HG03097 (cell line): ENCODE results near the gene SLCO1A2.
A peak's percentile ranks its signal among the peaks of the same experiment; 100 is the strongest.

Source experiments
- ATAC-seq: cut with Tn5 transposase; IDR thresholded peaks from one replicate; pipeline ENCODE4 v1.9.1; 2021; ENCODE audit not compliant: unreplicated experiment, low FRiP score

SLCO1A2 gene

DNA sequence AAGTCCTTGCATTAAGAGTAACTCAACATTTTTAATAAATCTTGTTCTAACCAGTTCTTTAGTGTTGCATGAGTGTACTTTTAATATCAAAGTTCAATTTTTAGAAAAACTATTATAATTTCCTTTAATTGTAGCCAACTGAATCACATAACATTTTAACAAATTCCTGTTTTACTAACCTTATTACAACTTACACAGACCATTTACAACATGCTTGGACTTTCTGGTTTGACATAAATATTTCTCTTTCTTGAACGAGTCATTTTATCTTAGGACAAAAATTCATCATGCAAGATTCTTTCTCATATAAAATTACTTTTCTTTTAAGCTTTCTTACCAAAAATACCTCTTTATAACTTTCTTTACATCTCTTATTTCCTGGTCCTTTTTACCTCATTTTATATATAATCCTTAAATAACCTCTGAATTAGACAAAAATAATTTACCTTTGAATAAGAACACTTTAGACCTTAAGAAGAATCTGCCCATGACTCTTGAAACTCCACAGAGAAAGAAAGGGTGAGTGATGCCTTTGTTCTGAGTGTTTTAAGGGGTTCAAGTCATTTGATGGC lies 3.9 kb downstream of the SLCO1A2 start:
- no peak for ATAC-seq

DNA sequence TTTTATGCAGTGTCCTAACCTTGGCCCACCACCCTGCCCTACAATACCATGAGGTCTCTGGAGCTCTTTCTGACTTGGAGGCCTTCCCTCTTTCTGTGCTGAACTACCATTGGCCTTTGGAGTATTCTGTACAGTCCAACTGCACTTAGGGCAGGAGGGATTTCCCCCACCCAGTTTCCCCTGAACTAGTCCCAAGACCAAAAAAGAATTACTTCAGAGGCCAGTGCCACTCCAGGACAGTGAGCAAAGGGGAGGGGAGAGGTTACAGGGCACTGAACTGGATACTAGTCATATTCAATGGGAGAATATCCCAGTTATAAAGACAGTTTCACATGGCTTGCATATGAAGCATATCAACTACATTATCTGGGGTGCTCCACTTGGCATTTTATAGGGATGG lies 6.1 kb downstream of the SLCO1A2 start:
- no peak for ATAC-seq

DNA sequence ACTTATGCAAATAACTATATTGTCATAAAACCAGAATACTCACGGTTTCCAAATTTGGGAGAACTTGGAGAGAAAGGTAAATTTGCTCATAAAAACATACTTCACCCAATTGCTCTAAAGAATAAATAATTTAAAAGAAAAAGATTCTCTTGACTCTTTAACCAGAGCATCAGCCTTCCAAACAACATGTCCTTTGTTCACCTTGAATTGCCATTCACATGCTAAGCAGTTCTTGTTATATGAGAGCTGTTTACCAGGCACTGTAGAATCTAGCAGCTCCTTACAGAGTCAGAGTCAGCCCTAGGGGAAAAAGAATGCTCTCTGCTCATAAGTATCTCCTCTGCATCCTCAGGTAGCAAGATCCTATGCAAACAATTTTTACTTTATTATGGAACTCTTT lies 10.2 kb downstream of the SLCO1A2 start:
- ATAC-seq: no peak

DNA sequence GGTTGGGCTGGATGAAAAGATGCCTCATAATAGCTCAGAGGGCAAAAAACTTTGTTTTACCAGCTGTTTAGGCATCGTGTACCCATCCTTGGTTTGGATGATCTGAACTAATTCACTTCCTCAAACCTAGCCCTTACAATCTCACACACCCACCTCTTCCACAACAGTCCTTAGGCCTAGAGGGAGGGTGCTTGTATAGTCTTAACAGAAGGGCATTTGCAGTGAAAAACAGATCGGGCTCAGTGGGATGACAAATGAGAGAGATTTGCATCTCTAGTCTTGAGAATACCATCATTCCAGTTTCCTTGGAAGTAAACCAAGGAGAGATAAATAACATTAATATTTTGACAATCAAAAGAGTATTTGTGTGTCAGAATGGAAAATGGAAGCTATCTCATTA lies 11.0 kb downstream of the SLCO1A2 start:
- ATAC-seq: no peak

DNA sequence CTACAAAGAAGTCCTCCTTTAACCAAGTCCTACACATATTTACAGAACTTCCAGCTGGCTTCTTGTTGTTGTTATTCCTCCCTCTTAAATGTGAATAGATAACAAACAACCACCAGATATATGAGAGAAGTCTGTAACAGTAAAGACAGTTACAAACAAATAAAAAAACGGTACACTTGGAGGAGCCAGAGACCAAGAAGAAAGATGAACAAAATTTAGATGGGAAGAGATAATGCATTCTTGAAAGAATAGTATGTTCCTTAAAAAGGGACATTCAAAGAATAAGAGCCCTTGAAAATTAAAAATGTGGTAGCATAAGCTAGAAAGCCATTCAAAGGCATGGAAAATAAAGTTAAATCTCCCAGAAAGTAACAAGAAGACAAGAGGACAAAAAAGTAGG lies 25.9 kb downstream of the SLCO1A2 start:
- ATAC-seq: no peak

DNA sequence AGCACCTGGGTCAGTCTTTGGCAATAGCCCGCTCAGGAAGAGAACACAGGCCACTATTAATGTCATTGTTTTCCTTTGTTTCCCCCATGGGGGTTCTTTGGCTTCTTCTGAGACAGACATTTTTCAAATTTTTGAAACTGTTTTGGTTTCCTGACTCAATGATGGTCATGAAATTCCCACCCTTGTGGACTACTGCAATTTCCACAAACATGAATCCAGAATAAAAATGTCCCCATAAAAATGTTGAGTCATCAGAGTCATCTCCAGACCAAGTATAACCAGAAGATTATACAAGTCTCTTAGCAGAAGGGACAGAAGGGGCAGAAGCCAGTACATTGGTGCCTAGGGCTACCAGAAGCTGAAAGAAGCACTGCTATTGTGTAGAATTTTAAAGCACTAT lies 29.1 kb downstream of the SLCO1A2 start:
- no peak for ATAC-seq

DNA sequence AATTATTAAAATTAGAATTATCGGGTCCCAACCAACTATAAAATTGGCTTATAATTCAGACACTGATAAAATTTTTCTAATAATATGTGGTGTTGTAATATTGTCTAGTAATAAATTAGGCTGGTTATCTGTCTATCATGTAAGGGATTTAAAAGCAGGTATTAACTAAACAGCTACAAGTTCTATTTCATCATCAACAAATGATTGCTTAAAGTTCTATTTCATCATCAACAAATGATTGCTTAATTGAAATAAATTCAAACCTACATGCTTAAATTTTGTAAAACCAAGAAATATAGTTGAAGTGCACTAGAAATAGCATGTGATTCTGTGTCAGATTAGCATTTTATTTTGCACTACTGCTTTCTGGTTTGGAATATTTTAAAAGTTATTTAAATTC lies 34.1 kb downstream of the SLCO1A2 start:
- ATAC-seq: no peak

DNA sequence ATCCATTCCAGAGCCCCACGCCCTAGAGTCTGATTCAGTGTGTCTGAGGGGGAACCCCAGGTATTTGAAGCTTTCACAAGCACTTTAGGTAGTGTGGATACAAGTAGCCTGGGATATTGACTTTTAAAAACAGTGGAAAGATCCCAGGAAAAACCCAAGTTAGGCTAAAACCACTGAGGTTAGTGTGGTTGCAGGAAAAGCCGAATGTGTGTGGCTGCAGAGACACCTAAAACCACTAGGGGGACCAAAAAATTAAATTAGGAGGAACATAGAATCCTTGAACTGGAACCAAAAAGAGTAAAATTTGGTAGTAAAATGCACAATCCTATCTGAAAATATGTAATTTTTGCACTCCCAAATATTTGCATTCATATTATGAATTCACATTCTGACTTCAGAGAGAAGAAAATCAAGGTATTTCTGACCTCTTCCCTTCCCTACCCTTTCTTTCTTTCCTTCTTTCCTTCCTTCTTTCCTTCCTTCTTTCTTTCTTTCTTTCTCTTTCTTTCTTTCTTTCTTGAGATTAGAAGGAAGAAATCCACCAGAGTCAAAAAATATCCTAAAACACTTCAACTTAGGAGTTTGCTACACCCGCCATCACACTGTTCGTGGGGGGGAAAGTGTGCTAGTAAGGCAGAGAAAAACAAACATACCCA lies 37.8 kb downstream of the SLCO1A2 start:
- ATAC-seq: peak; percentile 63

DNA sequence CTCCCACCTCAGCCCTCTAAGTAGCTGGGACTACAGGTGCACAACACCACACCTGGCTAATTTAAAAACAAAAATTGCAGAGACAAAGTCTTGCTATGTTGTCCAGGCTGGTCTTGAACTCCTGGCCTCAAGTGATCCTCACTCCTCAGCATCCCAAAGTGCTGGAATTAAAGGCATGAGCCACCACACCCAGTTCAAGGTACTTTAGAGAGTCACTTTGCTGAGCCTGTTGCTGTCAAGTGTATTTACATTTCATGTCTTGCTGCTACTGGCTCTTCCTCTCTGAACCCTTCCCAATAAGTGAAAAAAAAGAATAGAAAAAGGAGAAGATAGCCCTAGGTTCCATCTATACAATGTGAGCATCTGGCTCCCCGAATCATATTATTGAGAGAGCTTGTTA lies 38.4 kb downstream of the SLCO1A2 start:
- no peak for ATAC-seq

DNA sequence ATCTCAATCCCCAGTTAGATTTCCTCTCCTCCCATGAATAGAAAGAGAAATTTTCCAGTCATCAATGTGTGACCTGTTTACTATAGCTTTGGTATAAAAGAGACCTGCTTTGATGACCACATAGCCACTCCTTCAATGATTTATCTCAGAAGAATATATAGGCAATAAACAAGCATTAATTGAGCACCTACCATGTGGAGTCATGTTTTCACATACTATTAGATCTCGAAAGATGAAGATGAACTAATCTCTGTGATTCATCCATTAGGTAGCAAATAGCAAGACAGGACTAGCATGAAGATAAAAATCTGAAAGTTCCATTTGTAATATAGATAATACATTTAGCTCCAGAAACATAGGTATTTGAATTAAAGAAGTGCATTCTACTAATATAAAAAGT lies 40.5 kb downstream of the SLCO1A2 start:
- no peak for ATAC-seq

DNA sequence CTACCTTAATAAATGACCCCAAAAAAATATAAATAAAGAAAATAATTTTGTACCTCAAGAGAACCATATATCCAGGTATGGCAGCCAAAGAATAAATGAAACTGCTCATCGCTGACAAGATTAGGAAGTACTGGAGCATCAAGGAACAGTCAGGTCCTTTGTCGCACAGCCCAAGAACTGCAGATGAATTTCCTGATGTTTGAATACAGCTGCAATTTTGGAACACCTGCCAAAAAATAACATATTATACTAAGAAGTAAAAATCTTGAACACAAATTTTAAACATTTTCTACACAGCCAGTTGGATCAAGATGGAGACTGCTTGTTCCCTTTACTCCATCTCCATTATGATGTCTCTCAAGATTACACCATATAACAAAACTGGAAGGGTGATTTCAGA lies 42.6 kb downstream of the SLCO1A2 start:
- no peak for ATAC-seq

DNA sequence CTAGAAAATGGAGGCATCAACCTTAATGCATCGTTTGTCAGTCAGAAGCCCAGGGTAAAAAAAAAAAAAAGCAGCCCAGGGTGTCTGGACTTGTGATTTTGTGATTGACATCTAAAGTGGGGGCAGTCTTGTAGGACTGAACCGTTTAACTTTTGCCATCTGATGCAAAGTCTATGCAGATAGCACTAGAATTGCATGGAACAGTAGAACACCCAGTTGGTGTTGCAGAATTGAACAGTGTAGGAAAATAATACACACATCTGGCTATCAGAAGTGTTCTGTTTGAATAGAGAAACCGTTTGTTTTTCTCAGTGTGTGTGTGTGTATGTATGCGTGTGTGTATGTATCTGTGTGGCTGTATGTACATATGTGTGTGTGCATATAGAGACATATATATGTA lies 45.0 kb downstream of the SLCO1A2 start:
- no peak for ATAC-seq

DNA sequence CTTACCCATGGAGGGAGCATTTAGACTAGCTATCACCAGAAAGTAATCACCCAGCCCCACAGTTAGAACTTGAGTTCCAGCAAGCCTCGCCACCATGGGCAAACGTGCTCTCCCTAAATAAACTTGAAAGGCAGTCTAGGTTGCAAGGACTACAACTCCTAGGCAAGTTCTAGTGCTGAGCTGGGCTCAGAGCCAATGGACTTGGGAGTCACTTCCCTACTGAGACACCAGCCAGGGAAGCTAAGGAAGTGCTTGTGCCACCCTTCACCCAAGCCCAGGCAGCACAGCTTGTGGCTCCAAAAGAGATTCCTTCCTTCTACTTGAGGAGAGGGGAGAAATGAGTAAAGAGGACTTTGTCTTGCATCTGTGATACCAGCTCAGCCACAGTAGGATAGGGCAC lies 57.9 kb downstream of the SLCO1A2 start:
- no peak for ATAC-seq

DNA sequence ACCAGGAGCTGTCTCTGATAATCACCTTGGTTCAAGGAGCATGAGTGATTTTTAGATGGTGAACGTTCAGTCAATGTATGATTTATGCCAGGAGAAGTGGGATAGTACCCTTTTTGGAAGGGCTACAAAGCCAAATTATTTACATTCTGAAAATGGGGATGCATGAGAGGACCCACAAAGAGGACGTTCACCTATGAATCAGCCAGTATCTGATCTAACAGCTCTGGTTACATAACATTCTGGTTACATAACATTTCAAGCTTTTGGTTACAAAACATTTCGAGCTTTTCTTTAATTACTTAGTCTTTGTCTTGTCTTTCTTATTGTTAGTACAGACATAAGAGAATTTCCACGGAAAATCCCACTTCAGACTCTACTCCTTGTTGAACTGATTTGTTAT lies 68.8 kb downstream of the SLCO1A2 start:
- no peak for ATAC-seq

DNA sequence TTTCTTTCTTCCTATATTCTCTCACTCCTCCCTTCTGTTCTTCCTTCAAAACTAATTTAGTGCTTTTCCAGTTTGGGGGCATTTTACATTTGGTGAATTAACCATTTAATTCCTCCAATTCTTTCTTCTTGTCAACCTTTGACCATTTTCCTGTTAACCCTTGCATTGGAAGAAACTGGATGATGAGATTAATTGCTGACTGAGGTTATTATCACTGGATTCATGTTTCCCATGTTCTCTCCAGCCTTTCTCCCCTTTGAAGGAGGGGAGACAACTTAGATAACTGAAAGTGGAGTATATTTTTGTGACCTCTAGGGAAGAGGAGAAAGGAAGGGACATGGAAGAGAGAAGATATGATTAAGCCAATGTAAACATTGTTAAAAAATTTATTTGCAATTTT lies 70.5 kb downstream of the SLCO1A2 start:
- no peak for ATAC-seq

DNA sequence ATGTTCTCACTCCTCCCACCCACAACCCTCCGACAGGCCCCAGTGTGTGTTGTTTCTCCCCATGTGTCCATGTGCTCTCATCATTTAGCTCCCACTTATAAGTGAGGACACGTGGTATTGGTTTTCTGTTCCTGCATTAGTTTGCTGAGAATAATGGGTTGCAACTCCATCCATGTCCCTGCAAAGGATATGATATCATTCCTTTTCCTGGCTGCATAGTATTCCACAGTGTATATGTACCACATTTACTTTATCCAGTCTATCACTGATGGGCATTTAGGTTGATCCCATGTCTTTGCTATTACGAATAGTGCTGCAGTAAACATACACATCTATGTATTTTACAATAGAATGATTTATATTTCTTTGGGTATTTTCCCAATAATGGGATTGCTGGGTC lies 77.5 kb downstream of the SLCO1A2 start:
- no peak for ATAC-seq

DNA sequence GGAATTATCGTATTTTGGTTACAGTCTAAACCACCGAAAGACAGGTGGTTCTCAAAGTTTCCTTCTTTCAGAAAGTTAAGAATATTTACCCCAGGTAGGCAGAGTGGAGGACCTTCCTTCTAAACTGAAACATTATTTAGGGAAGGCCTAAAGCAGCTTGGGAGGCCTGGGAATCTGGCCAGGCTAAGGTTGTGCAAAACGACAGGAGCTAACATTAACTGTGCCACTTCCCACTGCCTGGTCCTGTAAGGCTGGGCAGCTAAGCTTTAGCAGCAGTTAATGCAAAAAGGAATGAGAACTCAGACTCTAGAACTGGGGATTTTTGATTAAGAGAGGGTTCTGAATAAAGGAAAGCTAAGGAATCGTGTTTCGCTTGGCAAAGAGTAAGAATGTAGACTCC lies 82.6 kb downstream of the SLCO1A2 start:
- no peak for ATAC-seq

DNA sequence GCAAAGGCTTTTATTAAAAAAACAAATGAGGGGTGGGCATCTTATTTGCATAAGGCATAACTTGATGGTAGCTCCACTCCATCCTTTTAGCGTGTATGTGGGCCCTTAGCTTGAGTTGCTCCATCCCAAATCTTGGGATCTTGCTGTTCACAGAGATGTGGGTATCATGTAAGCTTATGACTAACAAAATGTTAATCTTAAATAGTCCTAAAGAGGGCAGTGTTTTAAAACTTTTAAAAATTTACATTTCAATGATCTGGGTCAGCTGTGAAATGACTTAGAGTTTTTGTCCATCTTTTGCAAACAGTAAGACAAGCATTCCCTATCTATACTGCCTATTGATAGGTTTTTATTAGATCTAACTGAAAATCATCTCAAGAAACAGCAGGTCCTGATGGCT lies 86.0 kb downstream of the SLCO1A2 start:
- ATAC-seq: no peak

DNA sequence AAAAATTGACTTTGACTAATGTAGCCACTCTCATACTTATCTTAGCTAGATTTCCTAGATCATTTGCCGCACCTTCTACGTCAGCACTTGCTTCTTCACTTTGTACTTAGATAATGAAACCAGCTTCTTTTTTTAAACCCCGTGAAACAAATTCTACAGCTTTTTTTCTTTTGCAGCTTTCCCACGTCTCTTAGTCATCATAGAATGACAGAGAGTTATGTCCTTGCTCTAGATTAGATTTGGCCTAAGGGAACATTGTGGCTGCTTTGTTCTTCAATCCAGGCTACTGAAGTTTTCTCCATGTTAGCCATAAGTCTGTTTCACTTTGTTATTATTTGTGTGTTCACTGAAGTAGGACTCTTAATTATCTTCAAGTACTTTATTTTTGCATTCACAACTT lies 94.9 kb downstream of the SLCO1A2 start:
- ATAC-seq: no peak

DNA sequence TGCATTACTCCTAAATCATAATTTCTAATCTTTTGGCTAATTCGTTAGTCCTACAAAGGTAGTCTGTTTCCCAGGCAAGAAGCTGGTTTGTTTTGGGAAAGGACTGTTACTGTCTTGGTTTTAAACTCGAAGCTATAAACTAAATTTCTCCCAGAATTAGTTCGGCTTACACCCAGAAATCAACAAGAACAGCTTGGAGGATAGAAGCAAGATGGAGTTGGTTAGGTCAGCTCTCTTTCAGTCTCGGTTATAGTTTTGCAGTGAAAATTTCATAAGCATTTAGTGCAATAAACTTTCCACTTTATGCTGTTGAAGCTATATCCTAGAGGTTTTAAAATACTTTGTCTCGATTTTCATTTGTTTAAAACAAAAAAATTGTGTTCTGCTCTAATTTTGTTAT lies 100.3 kb downstream of the SLCO1A2 start:
- ATAC-seq: no peak

DNA sequence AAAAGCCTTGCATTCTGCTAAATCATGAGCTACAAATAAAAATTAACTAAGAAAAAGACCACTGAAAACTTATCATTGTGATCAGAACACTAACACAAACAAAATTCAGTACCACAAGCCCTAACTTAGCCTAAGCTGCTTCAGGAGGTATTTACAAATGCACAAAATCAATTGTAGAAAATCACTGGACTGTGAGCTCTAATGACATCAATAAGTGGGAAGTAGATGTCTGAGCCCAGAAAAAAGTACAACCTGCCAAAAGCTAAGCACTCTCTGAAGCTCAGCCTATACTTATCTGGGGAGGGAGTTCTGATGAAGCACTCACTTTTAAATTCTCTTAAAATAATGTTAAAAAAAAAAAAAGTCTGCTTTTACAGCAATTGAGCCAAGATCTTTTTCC lies 110.8 kb downstream of the SLCO1A2 start:
- no peak for ATAC-seq

DNA sequence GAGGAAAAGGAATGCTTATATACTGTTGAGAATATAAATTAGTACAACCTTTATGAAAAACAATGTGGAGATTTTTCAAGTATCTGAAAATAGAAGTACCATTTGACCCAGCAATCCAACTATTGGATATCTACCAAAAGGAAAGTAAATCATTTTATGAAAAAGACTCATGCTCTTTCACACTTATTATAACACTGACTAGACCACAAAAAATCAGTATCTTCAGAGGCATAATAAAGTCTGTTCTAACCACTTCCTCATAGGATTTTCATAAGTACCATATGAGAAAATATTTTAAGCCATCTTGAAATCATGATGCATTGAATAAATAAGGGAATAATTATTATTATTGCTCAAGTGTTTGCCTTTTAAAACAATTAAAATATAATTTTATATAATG lies 112.9 kb downstream of the SLCO1A2 start:
- ATAC-seq: no peak

DNA sequence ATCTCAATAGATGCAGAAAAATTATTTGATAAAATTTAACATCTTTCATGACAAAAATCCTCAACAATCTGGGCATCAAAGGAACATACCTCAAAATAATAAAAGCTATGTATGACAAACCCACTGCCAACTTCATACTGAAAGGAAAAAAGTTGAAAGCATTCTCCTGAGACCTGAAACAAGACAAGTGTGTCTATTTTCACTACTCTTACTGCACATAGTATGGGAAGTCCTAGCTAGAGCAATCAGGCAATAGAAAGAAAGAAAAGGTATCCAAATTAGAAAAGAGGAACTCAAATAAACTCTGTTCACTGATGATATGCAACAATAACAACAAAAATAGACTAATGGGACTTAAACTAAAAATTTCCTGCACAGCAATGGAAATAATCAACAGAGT lies 113.6 kb downstream of the SLCO1A2 start:
- no peak for ATAC-seq
